Activated CD8-positive, alpha-beta memory T cell treated with anti-CD3 and anti-CD28 coated beads for 1 hour (primary cell): ENCODE measurements around the gene SIRT4.

ENCODE experiments used
- DNase-seq, 2 donors: peaks; one replicate each; pipeline ENCODE4 v3.0.0-alpha.2; 2020; ENCODE audit warnings: low read depth in 1 of 2; ENCODE audit errors: extremely low read depth in 1 of 2

The SIRT4 gene

GRCh38 chr12:120278137-120279069 is 23.7 kb upstream of the SIRT4 start:
- no peak for DNase-seq

GRCh38 chr12:120283318-120283717 is 18.8 kb upstream of the SIRT4 start:
- no peak for DNase-seq

- no peak for DNase-seq
Observed at GRCh38 chr12:120284381-120284780, 17.7 kb upstream of the SIRT4 start.

- DNase-seq, result no peak
Observed at GRCh38 chr12:120286768-120287490, 15.2 kb upstream of the SIRT4 start.

- no peak for DNase-seq
Observed at GRCh38 chr12:120287491-120287890, 14.6 kb upstream of the SIRT4 start.

- DNase-seq, result no peak
Observed at GRCh38 chr12:120290609-120291305, 11.4 kb upstream of the SIRT4 start.

- no peak for DNase-seq
Observed at GRCh38 chr12:120292411-120292660, 9.8 kb upstream of the SIRT4 start.

GRCh38 chr12:120292661-120293531 is 9.2 kb upstream of the SIRT4 start, which contains the start of gene RNU4-1:
Gene RNU4-1, minus strand, starts transcription at chr12:120293237.
- DNase-seq, result peak; percentile 40 to 61

DNA sequence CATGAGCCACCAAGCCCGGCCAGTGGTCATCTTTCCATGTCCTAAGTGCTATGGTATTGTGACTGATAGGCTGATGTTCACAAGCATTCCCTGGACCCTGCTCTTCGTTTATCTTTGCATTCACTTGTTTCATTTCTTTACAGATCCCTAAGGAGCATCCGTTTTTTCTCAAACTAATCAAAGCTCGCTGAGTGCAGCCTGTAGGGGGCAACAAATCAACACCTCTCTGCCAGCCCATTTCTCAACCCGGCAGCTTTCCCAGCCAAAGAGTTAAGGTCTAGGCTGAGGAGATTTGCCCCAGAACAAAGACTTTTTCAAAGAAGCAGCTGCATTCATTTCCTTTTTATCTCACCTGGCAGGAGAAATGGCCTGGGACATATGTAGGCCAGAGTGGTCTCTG is 12.1 kb downstream of the SIRT4 start:
- DNase-seq, result no peak

GRCh38 chr12:120316798-120317223 is 14.7 kb downstream of the SIRT4 start:
- no peak for DNase-seq

DNA sequence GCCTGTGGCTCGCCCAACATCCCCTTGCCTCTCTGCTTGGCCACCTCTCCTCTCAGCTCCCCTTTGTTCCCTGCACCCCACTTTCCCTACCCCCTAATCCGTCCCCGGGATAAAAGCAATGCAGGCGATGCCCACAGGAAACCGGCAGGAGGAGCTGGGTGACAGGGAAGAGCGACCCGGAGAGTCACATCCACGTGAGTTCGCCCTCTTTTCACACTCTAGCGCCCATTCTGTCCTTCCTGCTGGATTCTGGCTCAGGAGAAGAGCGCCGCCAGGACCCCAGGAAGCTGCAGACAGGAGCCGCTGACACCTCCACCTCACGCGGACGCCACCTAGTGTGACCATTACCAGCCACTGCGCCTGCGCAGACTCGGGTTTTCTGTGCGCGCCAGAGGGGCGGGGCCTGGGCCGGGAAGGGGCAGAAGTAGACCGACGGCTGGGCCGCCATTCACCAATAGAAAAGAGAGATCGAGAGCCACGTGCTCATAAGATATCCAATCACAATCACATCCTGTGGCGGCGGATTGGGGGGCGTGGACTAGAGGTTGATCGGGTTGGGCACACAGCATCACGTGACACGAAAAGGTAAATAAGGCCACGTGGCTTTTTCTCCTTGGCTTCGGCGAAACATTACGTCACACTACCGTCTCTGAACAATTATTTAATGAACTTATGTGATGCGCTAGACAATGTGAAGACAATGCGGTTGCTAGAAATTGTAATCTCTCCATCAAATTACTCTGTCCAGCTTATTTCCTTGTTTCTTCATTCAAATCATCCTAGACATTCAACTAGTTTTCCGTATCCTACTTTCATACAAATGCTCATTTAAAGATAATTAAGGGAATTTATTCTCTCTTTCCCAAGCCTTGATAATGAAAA is 15.3 kb downstream of the SIRT4 start:
- peak; percentile 99 for DNase-seq

GRCh38 chr12:120321382-120322202 is 19.5 kb downstream of the SIRT4 start:
- no peak for DNase-seq

- DNase-seq, result no peak
Observed at GRCh38 chr12:120323772-120324171, 21.7 kb downstream of the SIRT4 start.

- DNase-seq, result no peak
Observed at GRCh38 chr12:120324841-120325417, 22.8 kb downstream of the SIRT4 start.

- no peak for DNase-seq
Observed at GRCh38 chr12:120327593-120327992, 25.5 kb downstream of the SIRT4 start, which contains the start of gene PLA2G1B. Gene PLA2G1B, minus strand, starts transcription at chr12:120327779. Its CDS starts 26 bp downstream, at chr12:120327753.

DNA sequence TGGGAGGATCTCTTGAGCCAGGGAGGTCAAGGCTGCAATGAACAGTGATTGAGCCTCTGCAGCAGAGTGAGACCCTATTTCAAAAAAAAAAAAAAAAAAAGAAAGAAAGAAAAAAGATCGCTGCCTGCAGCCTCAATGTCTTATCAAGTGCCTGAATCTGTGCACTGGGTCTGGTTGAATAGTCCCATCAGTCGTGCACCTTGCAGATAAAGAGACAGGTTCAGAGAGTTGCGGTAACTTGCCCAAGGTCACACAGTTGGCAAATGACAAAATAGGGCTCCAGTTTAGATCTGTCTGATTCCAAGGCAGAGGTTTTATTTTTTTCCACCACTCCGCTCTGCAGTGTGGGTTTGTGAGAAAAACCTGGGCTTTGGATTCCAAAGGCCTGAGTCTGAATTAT is 26.1 kb downstream of the SIRT4 start:
- no peak for DNase-seq

DNA sequence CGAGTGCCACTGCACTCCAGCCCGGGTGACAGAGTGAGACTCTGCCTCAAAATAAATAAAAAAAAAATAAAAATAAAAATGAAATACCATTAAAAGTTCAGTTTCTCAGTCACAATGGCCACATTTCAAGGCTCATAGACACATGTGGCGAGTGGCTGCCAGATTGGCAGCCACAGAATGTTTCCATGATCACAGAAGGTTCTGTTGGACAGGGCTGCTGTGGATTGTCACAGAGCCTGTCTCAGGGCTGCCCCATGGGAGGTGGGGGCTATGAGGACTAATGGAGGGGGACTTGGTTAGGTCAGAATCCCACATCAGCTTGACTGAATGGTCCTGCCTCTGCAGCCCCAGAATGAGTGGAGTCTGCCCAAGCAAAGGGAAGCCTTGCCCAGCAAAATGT is 29.3 kb downstream of the SIRT4 start:
- DNase-seq, result no peak

- no peak for DNase-seq
Observed at GRCh38 chr12:120332041-120332440, 29.9 kb downstream of the SIRT4 start.
